ENCODE measurements around the gene KRTAP3-2.
A peak's percentile ranks its signal among the peaks of the same experiment; 100 is the strongest.

KRTAP3-2 gene

GRCh38 chr17:40961591-40961990, 38.1 kb downstream of the KRTAP3-2 start:
- no peak for DNase-seq

GRCh38 chr17:40960144-40960543, 39.6 kb downstream of the KRTAP3-2 start:
- peak; percentile 67 for DNase-seq

- peak; percentile 71 for DNase-seq
Measured at GRCh38 chr17:40958086-40958953, 41.4 kb downstream of the KRTAP3-2 start.

- DNase-seq = peak; percentile 42
Measured at GRCh38 chr17:40956401-40957254, 43.1 kb downstream of the KRTAP3-2 start.

- DNase-seq = peak; percentile 15
Measured at GRCh38 chr17:40953881-40954280, 45.8 kb downstream of the KRTAP3-2 start.

- DNase-seq = peak; percentile 20
Measured at GRCh38 chr17:40952661-40953060, 47.0 kb downstream of the KRTAP3-2 start.

GRCh38 chr17:40952154-40952553, 47.6 kb downstream of the KRTAP3-2 start:
- peak; percentile 18 for DNase-seq

- DNase-seq = peak; percentile 54
Measured at GRCh38 chr17:40951011-40951622, 48.6 kb downstream of the KRTAP3-2 start.

GRCh38 chr17:40950176-40950575, 49.5 kb downstream of the KRTAP3-2 start:
- DNase-seq = peak; percentile 12

GRCh38 chr17:40949418-40949817, 50.3 kb downstream of the KRTAP3-2 start:
- peak; percentile 55 for DNase-seq

All from islet precursor cell (in vitro differentiated cells).